Posterior cingulate gyrus (tissue), 11 donors: ENCODE results near the gene ABCB7.
"Not testable (repeated sequence)": the region's sequence is repeated elsewhere in the genome, so short reads cannot be mapped to it uniquely, and the experiment has no call there.

Source experiments
- DNase-seq, 10 donors: peaks; one replicate each; pipeline versions ENCODE4 v3.0.0 to v3.0.0-alpha.2; 2020 to 2021; ENCODE audit warnings: mixed read lengths in 3 of 10
- intact Hi-C: fragments of 100-400 bp; cut with DNase I; formaldehyde crosslinking; loops from one replicate; pipeline ENCODE4 v1.15.1; 2023

ABCB7 gene

DNA sequence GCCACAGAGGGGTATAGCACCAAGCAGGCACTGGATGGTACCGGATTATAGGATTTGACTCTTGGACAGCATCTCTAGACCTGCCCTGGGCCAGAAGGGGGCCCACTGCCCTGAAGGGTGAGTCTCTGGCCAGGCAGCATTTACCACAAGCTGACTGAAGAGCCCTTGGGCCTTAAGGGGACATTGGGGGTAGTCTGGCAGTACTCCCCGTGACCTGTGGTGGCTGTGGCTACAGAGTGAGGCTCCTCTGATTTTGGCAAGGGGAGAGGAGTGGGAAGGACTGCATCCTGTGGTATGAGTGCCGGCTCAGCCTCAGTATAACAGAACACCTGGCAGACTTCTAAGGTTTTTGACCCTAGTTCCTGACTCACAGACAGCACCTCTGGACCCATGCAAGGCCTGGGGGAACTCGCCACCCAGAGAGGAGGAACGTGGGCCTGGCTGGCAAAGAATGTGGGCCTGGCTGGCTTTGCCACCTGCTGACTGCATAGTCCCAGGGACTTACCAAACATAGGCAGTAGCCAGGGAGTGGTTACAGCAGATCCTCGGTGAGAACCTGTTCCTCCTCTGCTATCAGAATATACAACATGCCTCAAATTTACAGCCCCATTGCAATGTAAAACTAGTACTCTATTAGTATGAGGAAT is 48.1 kb downstream of the ABCB7 start:
- intact Hi-C loops: no loop called here
- no peak for DNase-seq

DNA sequence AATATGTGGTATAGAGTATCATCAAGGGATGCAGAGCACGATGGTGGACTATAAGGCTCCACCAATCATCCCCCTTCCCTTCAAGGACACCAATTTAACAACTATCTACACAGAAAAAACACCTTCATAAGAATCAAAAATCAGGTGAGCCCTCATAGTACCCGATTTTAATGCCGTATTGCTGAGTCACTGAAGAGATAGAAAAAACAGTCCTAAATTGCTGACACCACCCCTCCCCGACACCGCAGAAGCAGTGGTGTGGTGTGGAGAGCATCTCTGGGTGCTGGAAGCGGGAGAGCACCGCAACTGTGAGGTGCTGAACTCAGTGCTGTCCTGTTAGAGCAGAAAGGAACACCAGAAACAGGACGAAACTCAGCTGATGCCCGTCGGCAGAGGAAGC is 49.3 kb downstream of the ABCB7 start:
- no peak for DNase-seq
- intact Hi-C loops: no loop called here

DNA sequence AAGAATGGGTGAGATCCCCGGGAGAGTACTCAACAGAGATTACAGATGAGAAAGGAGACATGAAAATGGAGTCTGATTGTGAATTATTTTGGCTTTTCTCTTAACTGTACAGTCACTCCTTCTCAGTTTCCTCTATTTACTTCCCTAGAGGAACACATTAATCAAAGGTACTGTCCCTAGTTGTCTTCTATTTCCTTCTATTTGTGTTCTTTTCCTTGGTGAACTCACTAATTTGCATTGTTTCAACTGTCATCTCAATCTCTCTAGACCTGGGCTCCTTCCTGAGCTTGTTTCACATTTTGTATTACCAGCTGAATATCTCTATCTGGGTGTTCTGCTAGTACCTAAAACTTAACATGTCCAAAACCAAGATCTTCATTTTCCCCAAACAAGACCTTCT is 59.8 kb downstream of the ABCB7 start:
- no peak for DNase-seq
- intact Hi-C loops: no loop called here

DNA sequence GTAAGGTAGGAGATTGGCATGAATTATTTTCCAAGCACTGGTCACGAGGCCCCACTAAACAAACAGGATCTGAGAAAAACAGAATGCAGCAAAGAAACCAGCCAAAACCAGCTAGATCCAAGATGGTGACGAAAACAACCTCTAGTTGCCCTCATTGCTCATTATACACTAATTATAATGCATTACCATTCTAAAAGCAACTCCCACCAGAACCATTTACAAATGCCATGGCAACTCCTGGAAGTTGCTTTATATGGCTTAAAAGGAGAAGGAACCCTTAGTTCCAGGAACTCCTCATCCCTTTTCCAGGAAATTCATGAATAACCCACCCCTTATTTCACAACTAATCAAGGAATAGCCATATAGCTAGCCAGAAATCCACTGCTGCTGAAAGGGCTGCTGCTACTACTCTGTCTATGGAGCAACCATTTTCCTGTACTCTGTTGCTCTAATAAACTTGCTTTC is 69.3 kb downstream of the ABCB7 start:
- no peak for DNase-seq
- intact Hi-C loops: no loop called here

DNA sequence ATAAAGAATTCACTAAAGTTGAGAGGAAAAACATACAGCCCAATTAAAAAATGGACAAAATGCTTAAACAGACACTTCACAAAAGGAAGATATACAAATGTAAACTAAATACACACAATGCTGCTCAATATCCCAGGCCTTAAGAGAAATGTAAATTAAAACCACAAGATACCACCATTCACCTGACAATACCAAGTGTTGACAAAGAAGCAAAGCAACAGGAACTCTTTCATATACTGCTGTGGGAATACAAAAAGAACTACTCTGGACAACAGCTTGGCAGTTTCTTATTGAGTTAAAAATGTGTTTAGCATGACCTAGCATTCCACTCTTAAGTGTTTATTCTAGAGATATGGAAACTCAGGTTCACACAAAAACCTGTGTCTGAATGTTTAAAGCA is 71.3 kb downstream of the ABCB7 start:
- intact Hi-C loops: no loop called here
- no peak for DNase-seq

DNA sequence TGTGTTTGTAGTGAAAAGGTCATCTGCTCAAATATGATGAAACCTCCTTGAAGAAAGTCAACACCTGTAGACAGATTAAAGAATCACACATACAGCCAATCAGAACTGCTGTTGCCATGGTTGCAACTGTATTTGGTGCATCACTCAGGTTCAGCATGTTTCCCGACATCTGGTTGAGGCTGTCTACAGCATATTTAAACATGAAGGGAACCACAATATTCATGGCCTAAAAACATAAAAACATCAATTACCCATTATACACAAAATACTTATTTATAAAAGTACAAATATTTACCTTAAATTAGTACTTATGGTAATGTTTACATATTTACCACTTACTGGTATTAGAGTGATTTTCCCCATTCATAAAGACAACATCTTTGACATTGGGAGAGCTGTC is 79.7 kb downstream of the ABCB7 start:
- intact Hi-C loops: no loop called here
- DNase-seq: no peak

DNA sequence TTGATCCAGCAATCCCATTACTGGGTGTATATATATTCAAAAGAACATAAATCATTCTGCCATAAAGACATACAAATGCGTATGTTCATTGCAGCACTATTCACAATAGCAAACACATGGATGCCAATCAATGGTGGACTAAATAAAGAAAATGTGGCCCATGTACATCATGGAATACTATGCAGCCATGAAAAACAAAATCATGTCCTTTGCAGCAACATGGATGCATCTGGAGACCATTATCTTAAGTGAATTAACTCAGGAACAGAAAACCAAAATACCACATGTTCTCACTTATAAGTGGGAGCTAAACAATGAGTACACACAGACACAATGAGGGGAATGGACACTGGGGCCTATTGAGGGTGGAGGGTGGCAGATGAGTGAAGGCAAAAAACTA is 81.6 kb downstream of the ABCB7 start:
- intact Hi-C loops: no loop called here
- DNase-seq: no peak

DNA sequence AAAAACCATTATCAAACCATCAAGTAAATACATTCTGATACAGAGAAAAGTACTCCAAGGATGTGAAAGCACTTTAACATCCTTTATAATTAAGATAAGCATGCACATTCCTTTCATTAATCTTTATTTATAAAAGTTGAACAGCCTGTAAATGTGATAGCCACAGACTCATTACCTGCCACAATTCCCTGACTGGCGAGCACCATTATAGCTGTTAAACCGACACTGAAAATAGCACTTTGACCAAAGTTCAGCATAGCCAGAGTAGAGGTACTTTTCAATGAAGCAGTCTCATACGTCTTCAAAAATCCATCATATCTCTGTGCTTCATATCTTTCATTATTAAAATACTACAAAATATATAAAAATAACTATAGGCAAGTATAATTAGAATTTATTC is 84.7 kb downstream of the ABCB7 start:
- intact Hi-C loops: no loop called here
- no peak for DNase-seq

DNA sequence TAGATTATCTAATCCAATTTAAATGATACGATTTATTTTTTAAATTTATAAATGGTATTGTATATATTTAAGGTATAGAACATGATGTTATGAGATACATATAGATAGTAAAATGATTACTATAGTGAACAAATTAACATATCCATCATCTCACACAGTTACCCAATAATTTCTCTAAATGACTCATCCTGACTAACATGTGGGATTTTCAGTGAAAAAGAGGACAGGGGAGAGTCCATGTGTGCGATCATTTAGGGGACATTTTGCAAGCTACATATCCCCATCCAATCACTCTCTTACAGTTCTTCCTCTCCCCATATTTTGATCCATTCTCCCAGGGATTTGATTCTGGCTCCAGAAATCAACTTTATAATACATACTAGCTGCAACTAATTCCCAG is 88.2 kb downstream of the ABCB7 start:
- intact Hi-C loops: no loop called here
- DNase-seq: no peak

DNA sequence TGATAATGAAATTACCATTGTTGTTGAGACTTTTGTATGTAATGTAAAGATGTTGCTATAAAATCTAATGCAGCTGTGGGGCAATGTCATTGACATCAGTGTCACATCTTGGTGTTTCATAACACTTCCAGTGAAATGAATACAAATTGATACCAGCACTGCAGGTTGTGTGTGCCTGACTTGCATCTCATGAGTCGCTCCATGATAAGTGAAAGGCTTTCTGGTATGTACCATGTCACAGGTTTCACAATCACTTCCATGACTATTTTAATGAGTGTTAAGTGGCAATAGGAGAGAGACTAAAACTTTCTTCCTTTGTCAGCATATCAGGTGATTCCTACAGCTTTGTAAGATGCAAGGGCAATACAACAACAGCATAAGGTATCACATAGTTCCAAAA is 94.4 kb downstream of the ABCB7 start:
- DNase-seq: no peak
- intact Hi-C loops: no loop called here

DNA sequence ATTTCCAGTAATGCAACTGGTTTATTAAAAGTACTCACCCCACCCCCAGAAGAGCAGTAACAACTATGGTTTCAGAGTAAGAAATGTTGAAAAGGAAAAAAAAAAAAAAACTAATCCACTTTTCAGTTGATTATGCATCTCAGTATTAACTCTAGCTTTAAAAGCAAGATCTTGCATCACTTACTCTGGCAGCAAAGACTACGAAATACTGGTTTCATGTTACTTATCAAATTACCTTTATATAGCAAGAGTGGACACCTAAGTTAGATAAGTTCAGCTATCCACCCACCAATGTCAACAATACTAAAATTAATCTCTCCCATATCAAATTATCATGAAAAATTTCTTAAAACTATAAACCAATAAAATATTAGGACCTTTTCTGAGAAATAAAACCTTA is 105.0 kb downstream of the ABCB7 start:
- intact Hi-C loops: no loop called here
- no peak for DNase-seq

DNA sequence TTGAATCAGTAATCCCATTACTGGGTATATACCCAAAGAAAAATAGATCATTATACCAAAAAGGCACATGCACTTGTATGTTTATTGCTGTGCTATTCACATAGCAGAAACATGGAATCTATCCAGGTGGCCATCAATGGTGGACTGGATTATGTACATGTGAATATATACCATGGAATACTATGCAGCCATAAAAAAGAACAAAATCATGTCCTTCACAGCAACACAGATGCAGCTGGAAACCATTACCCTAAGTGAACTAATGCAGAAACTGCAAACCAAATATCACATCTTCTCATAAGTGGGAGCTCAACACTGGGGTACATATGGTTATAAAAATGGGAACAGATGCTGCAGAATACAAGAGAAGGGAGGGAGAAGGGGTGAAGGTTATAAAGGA is 110.7 kb downstream of the ABCB7 start:
- intact Hi-C loops: no loop called here

DNA sequence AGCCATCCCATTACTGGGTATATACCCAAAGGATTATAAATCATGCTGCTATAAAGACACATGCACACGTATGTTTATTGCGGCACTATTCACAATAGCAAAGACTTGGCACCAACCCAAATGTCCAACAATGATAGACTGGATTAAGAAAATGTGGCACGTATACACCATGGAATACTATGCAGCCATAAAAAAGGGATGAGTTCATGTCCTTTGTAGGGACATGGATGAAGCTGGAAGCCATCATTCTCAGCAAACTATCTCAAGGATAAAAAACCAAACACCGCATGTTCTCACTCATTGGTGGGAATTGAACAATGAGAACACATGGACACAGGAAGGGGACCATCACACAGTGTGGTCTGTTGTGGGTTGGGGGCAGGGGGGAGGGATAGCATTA is 111.9 kb downstream of the ABCB7 start:
- intact Hi-C loops, DNase-seq: not testable (repeated sequence)

More for the DNA sequence above, 110.7 kb downstream of the ABCB7 start:
- no peak for DNase-seq

DNA sequence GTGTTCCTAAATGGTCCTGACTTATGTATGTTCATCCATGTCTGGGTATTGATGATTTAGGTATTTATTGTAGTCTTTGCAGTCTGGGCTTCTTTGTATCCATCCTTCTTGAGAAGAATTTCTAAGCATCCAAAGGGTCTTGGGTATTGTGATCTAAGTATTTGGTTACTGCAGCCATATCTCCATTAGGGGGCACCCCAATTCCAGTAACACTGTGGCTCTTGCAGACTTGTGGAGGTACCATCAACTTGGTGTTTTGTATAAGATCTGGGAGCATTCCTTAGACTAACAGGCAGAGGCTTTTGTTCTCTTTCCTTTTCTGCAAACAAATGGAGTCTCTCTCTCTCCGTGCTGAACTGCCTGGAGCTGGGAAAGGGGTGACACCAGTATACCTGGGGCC is 117.2 kb downstream of the ABCB7 start:
- intact Hi-C loops: no loop called here
- DNase-seq: no peak
